K562 (cell line): Measurements from ENCODE around the gene SPEF1. TPM values are rescaled to one million over a fixed set of nuclear protein-coding genes. Genes with fewer than 3 reads are reported as not detected.

Source experiments
- ATAC-seq: fragments of 200-7000 bp; cut with Tn5 transposase; 3 replicates; pipeline ENCODE4 v1.9.1; 2020; ENCODE audit warnings: moderate library complexity
- BruUV-seq: library from RNA; stranded (reverse); fragments of 400-500 nt; replicated peaks from 2 replicates; lab custom pipeline; 2021; lab: Mats Ljungman, UMichigan
- CTCF ChIA-PET: fragments of 300-600 bp; formaldehyde crosslinking; extraction: SDS; loops from one replicate; lab custom pipeline; 2021; ENCODE audit warnings: low intra/inter-chr PET ratio; lab: Yijun Ruan, JAX
- POLR2A ChIA-PET: fragments of 300-600, 350-650 bp; sonication (Branson Sonifier 250); formaldehyde crosslinking; extraction: SDS; loops from one replicate; lab custom pipeline; 2021; ENCODE audit warnings: antibody characterized with exemption, inconsistent platforms; lab: Yijun Ruan, JAX
- DNase-seq, 4 experiments: peaks; one replicate each; pipeline versions ENCODE4 v3.0.0 to v3.0.0-alpha.2; 2011 to 2018; ENCODE audit warnings: low spot score in 3 of 4, mixed read lengths in 3 of 4; ENCODE audit errors: extremely low read depth in 1 of 4
- FAIRE-seq: peaks from 2 replicates; lab custom pipeline; 2011; peaks lifted over from hg19 to GRCh38; lab: Jason Lieb, UNC
- H2AFZ ChIP-seq: 2 replicates; pipeline ENCODE4 v1.6.0; 2011; ENCODE audit warnings: low read depth, low read length, control low read depth, inconsistent platforms
- H3K27ac ChIP-seq: fragments of 200-600 bp; 3 replicates; pipeline ENCODE4 v1.8.0; 2011; ENCODE audit warnings: low read depth, mild to moderate bottlenecking, control low read depth, inconsistent platforms, low read length, moderate library complexity, mixed read lengths; ENCODE audit errors: extremely low read depth
- H3K27me3 ChIP-seq, 2 experiments: fragments of 300-600 bp in 1 of 2; 2 replicates in 1 of 2; 3 replicates in 1 of 2; pipeline versions ENCODE4 v1.6.0 to v1.8.0; 2011; ENCODE audit warnings: inconsistent platforms in 2 of 2, low read length in 2 of 2, mild to moderate bottlenecking in 1 of 2, mixed read lengths in 1 of 2, moderate library complexity in 1 of 2; ENCODE audit not compliant: control insufficient read depth in 2 of 2, insufficient read depth in 2 of 2
- H3K36me3 ChIP-seq: fragments of 300-600 bp; 3 replicates; pipeline ENCODE4 v1.8.0; 2011; ENCODE audit warnings: mild to moderate bottlenecking, low read length, inconsistent platforms; ENCODE audit not compliant: control insufficient read depth, insufficient read depth
- H3K4me1 ChIP-seq, 2 experiments: fragments of 200-600 bp in 1 of 2; replicated peaks in 1 of 2; 2 replicates in 1 of 2; 3 replicates in 1 of 2; pipeline versions ENCODE4 v1.5.1 to v1.8.0; 2011; ENCODE audit warnings: inconsistent platforms in 2 of 2, low read length in 2 of 2, mild to moderate bottlenecking in 1 of 2, mixed read lengths in 1 of 2, moderate library complexity in 1 of 2; ENCODE audit not compliant: control insufficient read depth in 2 of 2, insufficient read depth in 2 of 2
- H3K4me2 ChIP-seq: 2 replicates; pipeline ENCODE4 v1.6.1; 2011; ENCODE audit warnings: low read length, control low read depth, inconsistent platforms, mixed read lengths; ENCODE audit not compliant: insufficient read depth
- H3K4me3 ChIP-seq: fragments of 200-600 bp; sonication (generic), shearing (Covaris generic); 2 replicates; pipeline ENCODE4 v1.5.1; 2016; ENCODE audit warnings: control low read depth, inconsistent platforms
- H3K79me2 ChIP-seq: fragments of 200-600 bp; 3 replicates; pipeline ENCODE4 v1.8.0; 2011; ENCODE audit warnings: low read length, inconsistent platforms; ENCODE audit not compliant: control insufficient read depth, insufficient read depth
- H3K9ac ChIP-seq, 2 experiments: 2 replicates each; pipeline versions ENCODE4 v1.6.0 to v1.6.1; 2011; ENCODE audit warnings: low read depth in 2 of 2, low read length in 2 of 2, control low read depth in 1 of 2, inconsistent platforms in 1 of 2, mild to moderate bottlenecking in 1 of 2, mixed read lengths in 1 of 2; ENCODE audit not compliant: insufficient read depth in 1 of 2
- H3K9me1 ChIP-seq: one replicate; pipeline ENCODE4 v1.6.0; 2011; ENCODE audit warnings: inconsistent platforms, mild to moderate bottlenecking, low read length, moderate library complexity; ENCODE audit not compliant: control insufficient read depth, insufficient read depth
- H3K9me3 ChIP-seq: replicated peaks from 2 replicates; pipeline ENCODE4 v1.5.1; 2011; ENCODE audit warnings: low read depth, low read length, inconsistent platforms; ENCODE audit not compliant: control insufficient read depth, insufficient read depth
- H4K20me1 ChIP-seq: replicated peaks from 2 replicates; pipeline ENCODE4 v1.6.1; 2011; ENCODE audit warnings: low read length, inconsistent platforms, mixed read lengths; ENCODE audit not compliant: control insufficient read depth, insufficient read depth
- NCOA1 ChIP-seq: fragments of 450-650 bp; IDR thresholded peaks from 2 replicates; pipeline ENCODE4 v1.6.1; 2016; ENCODE audit warnings: low read depth
- PHB ChIP-seq: fragments of 250-450 bp; sonication (Bioruptor Pico); IDR thresholded peaks from 2 replicates; pipeline ENCODE4 v1.5.0; 2021
- SMARCA5 ChIP-seq: fragments of 450-650 bp; IDR thresholded peaks from 2 replicates; pipeline ENCODE4 v1.6.1; 2016
- SMARCC2 ChIP-seq: fragments of 450-650 bp; IDR thresholded peaks from 2 replicates; pipeline ENCODE4 v1.6.1; 2017; ENCODE audit warnings: antibody characterized with exemption, moderate library complexity, mild to moderate bottlenecking, low read depth
- ZNF12 ChIP-seq: sonication (generic); formaldehyde crosslinking; IDR thresholded peaks from 2 replicates; pipeline ENCODE4 v1.4.0; 2020; ENCODE audit warnings: mild to moderate bottlenecking, missing genetic modification reagents
- ZNF644 ChIP-seq: fragments of 200-800 bp; sonication (Bioruptor generic); IDR thresholded peaks from 2 replicates; pipeline ENCODE4 v1.6.1; 2016; ENCODE audit warnings: low read depth, missing genetic modification characterization, missing compliant biosample characterization
- WGBS: fragments of 100-300 bp; shearing (Covaris generic); methylation state at CpG from one replicate; pipeline ENCODE4 v1.1.6; 2016; ENCODE audit warnings: low coverage, mixed read lengths; ENCODE audit not compliant: insufficient coverage; ENCODE audit errors: missing lambda C conversion rate; 5-methylcytosine and 5-hydroxymethylcytosine counted together
- in situ Hi-C: fragments of 300-500 bp; cut with MboI; formaldehyde crosslinking; loops from 4 replicates; pipeline ENCODE4 v1.15.0; 2018; ENCODE audit warnings: inconsistent platforms, mixed read lengths
- intact Hi-C: fragments of 100-400 bp; cut with micrococcal nuclease; formaldehyde crosslinking; loops from 2 replicates; pipeline ENCODE4 v1.14.2; 2022
- polyA plus RNA-seq, 8 experiments: library from polyadenylated mRNA; depleted of rRNA in 4 of 8; stranded (reverse) in 5 of 8; unstranded in 3 of 8; fragments of >200 nt; fragmentation: Nextera tagmentation in 2 of 8; fragmentation: Illumina TruSeq in 1 of 8; extraction: Ambion mirVana in 2 of 8; extraction: Trizol in 1 of 8; gene quantifications; 2 replicates each; pipeline versions ENCODE4 v1.2.1 to v1.2.3, GENCODE V29; 2011 to 2014; ENCODE audit warnings: inconsistent platforms in 1 of 8, missing spikeins in 1 of 8
- total RNA-seq, 7 experiments: library from RNA; depleted of rRNA in 6 of 7; stranded (reverse); fragments of >200 nt in 6 of 7; fragmentation: Illumina TruSeq in 2 of 7; extraction: Trizol in 2 of 7; gene quantifications; 2 replicates each; pipeline versions ENCODE4 v1.2.1 to v1.2.3, GENCODE V29; 2011 to 2021; ENCODE audit warnings: low replicate concordance in 1 of 7

Gene SPEF1
- total and polyA plus RNA-seq, 9 of the 15 experiments (the other 6 are each of a cell fraction or from before 2014, with no cell fraction given), result not detected

DNA sequence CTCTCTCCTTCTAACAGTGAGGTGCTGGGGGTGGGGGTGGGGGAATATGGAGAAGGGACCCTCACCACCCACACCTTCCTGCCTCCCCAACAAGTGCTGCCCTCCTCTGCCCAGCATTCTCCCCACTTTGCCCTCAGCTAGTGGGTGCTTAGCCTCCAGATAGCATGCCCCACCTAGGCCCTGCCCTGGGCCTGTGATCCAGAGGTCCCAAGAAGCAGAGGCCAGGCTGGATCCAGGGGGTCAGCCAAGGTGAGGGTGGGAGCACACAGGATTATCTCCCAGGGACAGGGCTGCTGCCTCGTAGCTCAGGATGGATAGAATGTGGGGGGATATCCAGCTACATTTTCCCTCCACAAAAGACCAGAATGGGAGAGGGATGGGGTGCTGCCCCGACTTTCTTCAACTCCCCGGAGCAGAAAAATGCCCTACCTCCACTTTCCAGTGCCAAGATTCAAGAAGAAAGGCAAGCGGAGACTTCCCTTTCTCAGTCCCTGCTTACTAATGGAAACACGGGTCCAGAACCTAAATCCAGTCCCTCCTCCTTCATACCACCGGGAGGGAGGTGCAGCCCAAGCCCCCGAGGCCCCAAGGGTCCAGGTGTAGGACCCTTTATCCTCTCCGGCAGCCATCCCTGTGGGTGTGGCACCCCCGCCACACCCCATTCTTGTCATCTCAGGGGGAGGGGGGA is 14.7 kb downstream of the SPEF1 start (continued):
- TF ChIP-seq PHB (no peak), SMARCC2 (no peak), ZNF12 (CRISPR knock-in tag) (no peak), SMARCA5 (no peak)
- TF ChIP-seq, all 486 proteins: peak for 0

DNA sequence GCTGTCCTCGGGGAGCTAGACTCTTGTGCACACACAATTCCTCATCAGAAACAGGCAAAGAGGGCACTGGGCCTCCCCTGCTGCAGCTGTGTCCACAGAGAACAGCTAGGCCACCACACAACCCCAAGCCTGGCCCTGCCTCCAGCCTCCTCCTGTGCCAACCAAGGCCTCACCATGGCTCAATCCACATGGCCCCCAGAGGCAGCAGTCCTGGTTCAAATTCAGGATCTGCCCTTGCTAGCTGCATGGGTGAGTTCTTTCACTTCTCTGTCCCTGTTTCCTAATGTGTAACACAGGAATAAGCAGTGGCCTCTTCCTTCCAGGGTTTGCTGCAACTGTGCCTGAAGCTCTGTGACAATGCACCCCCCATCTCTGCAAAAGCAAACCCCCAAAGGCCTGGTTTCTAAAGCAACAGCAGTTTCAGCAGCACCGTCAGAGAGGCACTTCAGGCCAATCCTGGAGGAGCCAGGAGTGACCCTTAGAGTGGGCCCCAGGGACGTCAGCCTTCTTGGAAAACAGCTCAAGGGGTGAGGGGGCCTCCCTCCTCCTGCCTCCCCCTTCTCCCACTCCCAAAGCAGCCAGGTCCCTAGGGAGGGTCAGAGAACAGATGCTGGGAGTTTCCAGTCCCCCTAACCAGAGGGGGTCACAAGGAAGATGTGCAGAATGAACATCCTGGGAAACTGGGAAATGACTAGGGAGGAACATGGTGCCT is 15.9 kb downstream of the SPEF1 start:
- Histone ChIP-seq H3K9me3 (no peaks in the 10 kb centered on the region), H3K4me1 (peaks cover 9 to 42% of the 10 kb centered on the region in 2 experiments; a peak in 3 of 5 replicates), H3K79me2 (peaks cover 27% of the 10 kb centered on the region), H3K4me3 (no peak overlapping the region), H4K20me1 (no peaks in the 10 kb centered on the region), H2AFZ (no peak overlapping the region), H3K36me3 (peaks cover 24% of the 10 kb centered on the region; the same call in 2 of the 3 replicates), H3K9me1 (no peaks in the 10 kb centered on the region), H3K9ac (peak overlapping the region in 1 of 2 experiments; percentile 77; a peak in 2 of 4 replicates), H3K27ac (no peak overlapping the region), H3K4me2 (no peak overlapping the region), H3K27me3 (no peaks in the 10 kb centered on the region)
- ATAC-seq, result no peak
- no peak for DNase-seq
- WGBS, result 52% methylated on average over 2 of the region's 3 CpGs
- in situ Hi-C loops (no loop called here), intact Hi-C loops (no loop called here)
- no peak for TF ChIP-seq ZNF644 (tag)
- no peak for TF ChIP-seq NCOA1
- no peak for FAIRE-seq
- no TSS peak for BruUV-seq
- CTCF ChIA-PET, result no interaction called here
- POLR2A ChIA-PET, result interaction anchor here (0.6 to 1.2 kb wide), 2 partner anchors 16 to 68 kb away, joined by 3 to 4 read pairs; partner anchors contain the start of gene SPEF1
